ENCODE results near the gene SLC25A13. TPM values are rescaled to one million over a fixed set of nuclear protein-coding genes. Genes with fewer than 3 reads are reported as not detected.

SLC25A13 gene
- total and polyA plus RNA-seq, 3 donors from 2014 or later = 13.2 to 49.1 (median 35.4) TPM

- no peak overlapping the region for H3K27ac ChIP-seq
- H3K27me3 ChIP-seq = no peaks in the 10 kb centered on the region
- H3K4me3 ChIP-seq = no peak overlapping the region
- TF ChIP-seq CTCF (IDR thresholded peaks at IDR 0.05) (no peak), POLR2A (IDR thresholded peaks at IDR 0.05) (no peak)
- H3K36me3 ChIP-seq (ENCODE audit: low read depth, missing control alignments) = no peaks in the 10 kb centered on the region
- no peak for DNase-seq
- no peaks in the 10 kb centered on the region for H3K4me1 ChIP-seq
- intact Hi-C loops (cut with DNase I; ENCODE audit: low total_unique reads) = no loop called here
- 85% methylated on average over 3 of the region's 3 CpGs for WGBS, 2 donors
- H3K9me3 ChIP-seq = no peaks in the 10 kb centered on the region
These were observed 144.5 kb downstream of the SLC25A13 start for GRCh38 chr7:96177353-96177752.

DNA sequence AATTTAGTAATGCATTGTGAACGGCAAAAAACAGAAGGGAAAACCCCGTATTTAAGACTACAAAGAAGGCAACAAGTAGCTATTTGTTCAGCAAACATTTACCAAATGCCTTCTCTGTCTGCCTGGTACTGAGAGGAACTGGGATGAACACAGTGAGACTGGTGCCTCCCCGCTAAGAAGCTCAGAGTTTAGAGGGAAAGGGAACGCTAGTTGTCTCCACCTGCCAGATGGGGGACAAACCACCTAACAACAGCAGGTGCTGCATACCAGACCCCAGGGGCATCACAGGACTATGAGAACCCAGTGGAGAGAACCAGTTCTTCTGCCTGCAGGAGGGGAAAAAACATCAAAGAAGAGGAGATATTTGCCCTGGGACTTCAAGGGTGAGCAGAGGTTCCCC lies 147.1 kb downstream of the SLC25A13 start:
- H3K27me3 ChIP-seq = no peaks in the 10 kb centered on the region
- H3K36me3 ChIP-seq (ENCODE audit: low read depth, missing control alignments) = no peaks in the 10 kb centered on the region
- 78 to 90% methylated on average over 4 of the region's 4 CpGs for WGBS, 2 donors
- intact Hi-C loops (cut with DNase I; ENCODE audit: low total_unique reads) = no loop called here
- no peaks in the 10 kb centered on the region for H3K4me1 ChIP-seq
- no peak for DNase-seq
- no peak overlapping the region for H3K4me3 ChIP-seq
- no peak overlapping the region for H3K27ac ChIP-seq
- TF ChIP-seq POLR2A (IDR thresholded peaks at IDR 0.05) = no peak
- TF ChIP-seq CTCF (IDR thresholded peaks at IDR 0.05) = no peak
- no peaks in the 10 kb centered on the region for H3K9me3 ChIP-seq

GRCh38 chr7:96173781-96174180 lies 148.1 kb downstream of the SLC25A13 start:
- no peak for TF ChIP-seq POLR2A (IDR thresholded peaks at IDR 0.05)
- no peak for TF ChIP-seq CTCF (IDR thresholded peaks at IDR 0.05)
- DNase-seq = no peak
- 90 to 95% methylated on average over 3 of the region's 3 CpGs for WGBS, 2 donors
- Histone ChIP-seq H3K27me3 (no peaks in the 10 kb centered on the region), H3K9me3 (no peaks in the 10 kb centered on the region), H3K4me3 (no peak overlapping the region), H3K27ac (no peak overlapping the region), H3K36me3 (ENCODE audit: low read depth, missing control alignments) (no peaks in the 10 kb centered on the region), H3K4me1 (no peaks in the 10 kb centered on the region)
- intact Hi-C loops (cut with DNase I; ENCODE audit: low total_unique reads) = no loop called here

- Histone ChIP-seq H3K36me3 (ENCODE audit: low read depth, missing control alignments) (no peaks in the 10 kb centered on the region), H3K4me1 (no peaks in the 10 kb centered on the region), H3K9me3 (no peaks in the 10 kb centered on the region), H3K27ac (peak overlapping the region in 1 of 2 donors; percentile 0), H3K4me3 (no peak overlapping the region), H3K27me3 (no peaks in the 10 kb centered on the region)
- intact Hi-C loops (cut with DNase I; ENCODE audit: low total_unique reads) = no loop called here
- TF ChIP-seq CTCF (IDR thresholded peaks at IDR 0.05) (no peak), POLR2A (IDR thresholded peaks at IDR 0.05) (no peak)
- DNase-seq = peak; percentile 18
- 36 to 41% methylated on average over 5 of the region's 5 CpGs for WGBS, 2 donors
These were observed 152.5 kb downstream of the SLC25A13 start for GRCh38 chr7:96169439-96169838.

DNA sequence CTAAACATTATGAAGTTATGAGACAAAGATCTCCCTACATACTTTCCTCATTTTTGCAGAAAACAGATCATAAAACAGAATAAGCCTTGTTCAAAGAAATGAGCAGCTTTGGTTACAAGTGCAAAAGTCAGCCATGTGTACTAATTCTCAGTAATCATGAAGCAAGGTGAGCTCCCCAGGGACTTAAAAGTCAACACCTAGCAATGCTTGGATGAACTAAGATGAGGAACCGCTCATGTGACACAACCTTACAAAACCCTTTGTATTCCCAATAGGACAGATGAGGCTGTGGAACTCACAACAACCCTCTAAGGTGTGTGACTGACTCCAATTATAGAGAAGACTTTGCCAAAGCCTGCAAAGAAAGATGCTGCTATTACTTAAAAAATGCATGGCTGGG lies 154.5 kb downstream of the SLC25A13 start:
- DNase-seq = no peak
- intact Hi-C loops (cut with DNase I; ENCODE audit: low total_unique reads) = no loop called here
- H3K4me3 ChIP-seq = no peak overlapping the region
- no peak for TF ChIP-seq CTCF (IDR thresholded peaks at IDR 0.05)
- no peak for TF ChIP-seq POLR2A (IDR thresholded peaks at IDR 0.05)
- H3K27ac ChIP-seq = no peak overlapping the region
- H3K4me1 ChIP-seq = no peaks in the 10 kb centered on the region
- H3K9me3 ChIP-seq = no peaks in the 10 kb centered on the region
- no peaks in the 10 kb centered on the region for H3K27me3 ChIP-seq
- 93 to 100% methylated on average over 1 of the region's 1 CpG for WGBS, 2 donors
- H3K36me3 ChIP-seq (ENCODE audit: low read depth, missing control alignments) = no peaks in the 10 kb centered on the region

Data from testis (tissue), 3 donors.